HEK293 (cell line): ENCODE results near the gene EEF2.

Source experiments
- CTCF ChIA-PET: fragments of 350-600 bp; formaldehyde crosslinking; extraction: SDS; loops from one replicate; lab custom pipeline; 2021; ENCODE audit warnings: antibody characterized with exemption; lab: Yijun Ruan, JAX
- POLR2A ChIA-PET: fragments of 300-600 bp; formaldehyde crosslinking; extraction: SDS; loops from one replicate; lab custom pipeline; 2020; ENCODE audit warnings: antibody characterized with exemption, inconsistent platforms; lab: Yijun Ruan, JAX
- H3K27ac ChIP-seq: fragments of 200-500 bp; sonication (Bioruptor generic); 2 replicates; pipeline ENCODE4 v1.5.1; 2014; ENCODE audit warnings: low read depth, low read length, control low read depth, inconsistent platforms; ENCODE audit errors: extremely low read depth
- H3K36me3 ChIP-seq, 2 experiments: fragments of 200-500 bp in 1 of 2; sonication (Bioruptor generic) in 1 of 2; 1 replicate in 1 of 2; 2 replicates in 1 of 2; pipeline ENCODE4 v1.5.1; 2014 to 2017; ENCODE audit warnings: inconsistent platforms in 2 of 2, low read length in 2 of 2; ENCODE audit not compliant: control insufficient read depth in 2 of 2, insufficient read depth in 1 of 2
- H3K4me1 ChIP-seq: fragments of 200-500 bp; sonication (Bioruptor generic); 2 replicates; pipeline ENCODE4 v1.5.1; 2014; ENCODE audit warnings: mild to moderate bottlenecking, low read length, inconsistent platforms; ENCODE audit not compliant: control insufficient read depth, insufficient read depth
- H3K4me3 ChIP-seq: 2 replicates; pipeline ENCODE4 v1.5.1; 2011; ENCODE audit warnings: low read depth, mild to moderate bottlenecking, control low read depth, low read length, moderate library complexity
- H3K9me3 ChIP-seq: fragments of 200-500 bp; sonication (Bioruptor generic); 2 replicates; pipeline ENCODE4 v1.5.1; 2014; ENCODE audit warnings: low read depth, low read length, inconsistent platforms; ENCODE audit not compliant: control insufficient read depth, insufficient read depth
- HOXC10 ChIP-seq: sonication (generic); formaldehyde crosslinking; IDR thresholded peaks from 2 replicates; pipeline ENCODE4 v1.8.1; 2023; ENCODE audit warnings: mild to moderate bottlenecking, missing genetic modification reagents
- INSM2 ChIP-seq: fragments of 450-650 bp; formaldehyde crosslinking; IDR thresholded peaks from 2 replicates; pipeline ENCODE4 v1.5.1; 2016; ENCODE audit warnings: missing biosample characterization, missing genetic modification characterization
- KLF8 ChIP-seq: fragments of 450-650 bp; formaldehyde crosslinking; IDR thresholded peaks from 2 replicates; pipeline ENCODE4 v1.5.1; 2016; ENCODE audit warnings: missing biosample characterization, missing genetic modification characterization
- PRDM1 ChIP-seq: fragments of 450-650 bp; formaldehyde crosslinking; IDR thresholded peaks from 2 replicates; pipeline ENCODE4; 2016; ENCODE audit warnings: missing biosample characterization, missing genetic modification characterization
- SETDB1 ChIP-seq: IDR thresholded peaks from one replicate; pipeline ENCODE4 v1.6.1; 2017; ENCODE audit warnings: mild to moderate bottlenecking, low read length, moderate library complexity, mixed read lengths; ENCODE audit not compliant: insufficient read length
- SP3 ChIP-seq: fragments of 450-650 bp; formaldehyde crosslinking; IDR thresholded peaks from 2 replicates; pipeline ENCODE4 v1.5.1; 2016; ENCODE audit warnings: missing biosample characterization, missing genetic modification characterization
- TRIM28 ChIP-seq: IDR thresholded peaks from 2 replicates; pipeline ENCODE4 v1.6.1; 2011; ENCODE audit warnings: low read length, control low read depth, borderline replicate concordance
- WT1 ChIP-seq: fragments of 450-650 bp; formaldehyde crosslinking; IDR thresholded peaks from 2 replicates; pipeline ENCODE4 v1.5.1; 2016; ENCODE audit warnings: missing biosample characterization, missing genetic modification characterization
- ZBTB10 ChIP-seq: fragments of 450-650 bp; formaldehyde crosslinking; IDR thresholded peaks from 2 replicates; pipeline ENCODE4 v1.5.1; 2016; ENCODE audit warnings: missing biosample characterization, missing genetic modification characterization
- ZEB2 ChIP-seq: fragments of 450-650 bp; formaldehyde crosslinking; IDR thresholded peaks from 2 replicates; pipeline ENCODE4 v1.5.1; 2016; ENCODE audit warnings: missing biosample characterization, missing genetic modification characterization
- ZFP69B ChIP-seq: fragments of 450-650 bp; formaldehyde crosslinking; IDR thresholded peaks from 2 replicates; pipeline ENCODE4 v1.5.1; 2016; ENCODE audit warnings: missing biosample characterization, missing genetic modification characterization
- ZNF10 ChIP-seq: fragments of 450-650 bp; formaldehyde crosslinking; IDR thresholded peaks from 2 replicates; pipeline ENCODE4 v1.5.1; 2017; ENCODE audit warnings: missing biosample characterization, missing genetic modification characterization
- ZNF112 ChIP-seq: fragments of 450-650 bp; formaldehyde crosslinking; IDR thresholded peaks from 2 replicates; pipeline ENCODE4 v1.5.0; 2017; ENCODE audit warnings: missing biosample characterization, missing genetic modification characterization
- ZNF121 ChIP-seq: fragments of 450-650 bp; formaldehyde crosslinking; IDR thresholded peaks from 2 replicates; pipeline ENCODE4 v1.5.1; 2016; ENCODE audit warnings: missing biosample characterization, missing genetic modification characterization
- ZNF146 ChIP-seq: fragments of 450-650 bp; formaldehyde crosslinking; IDR thresholded peaks from 2 replicates; pipeline ENCODE4 v1.5.1; 2016; ENCODE audit warnings: missing biosample characterization, missing genetic modification characterization
- ZNF48 ChIP-seq: fragments of 450-650 bp; formaldehyde crosslinking; IDR thresholded peaks from 2 replicates; pipeline ENCODE4 v1.5.1; 2016; ENCODE audit warnings: missing biosample characterization, missing genetic modification characterization
- ZNF521 ChIP-seq: fragments of 450-650 bp; formaldehyde crosslinking; IDR thresholded peaks from 2 replicates; pipeline ENCODE4 v1.5.1; 2017; ENCODE audit warnings: missing biosample characterization, mild to moderate bottlenecking, missing genetic modification characterization
- ZNF585B ChIP-seq: fragments of 450-650 bp; formaldehyde crosslinking; IDR thresholded peaks from 2 replicates; pipeline ENCODE4 v1.5.1; 2016; ENCODE audit warnings: missing biosample characterization, missing genetic modification characterization
- ZNF600 ChIP-seq: fragments of 450-650 bp; formaldehyde crosslinking; IDR thresholded peaks from 2 replicates; pipeline ENCODE4 v1.5.1; 2016; ENCODE audit warnings: missing biosample characterization, missing genetic modification characterization
- ZNF623 ChIP-seq: fragments of 450-650 bp; formaldehyde crosslinking; IDR thresholded peaks from 2 replicates; pipeline ENCODE4 v1.5.1; 2016; ENCODE audit warnings: missing biosample characterization, missing genetic modification characterization
- ZNF791 ChIP-seq: fragments of 450-650 bp; formaldehyde crosslinking; IDR thresholded peaks from 2 replicates; pipeline ENCODE4 v1.5.1; 2016; ENCODE audit warnings: missing biosample characterization, missing genetic modification characterization
- TF ChIP-seq, protein P1 (sequence below): fragments of 450-650 bp; formaldehyde crosslinking; IDR thresholded peaks from 2 replicates; pipeline ENCODE4 v1.5.1; 2017; ENCODE audit warnings: missing biosample characterization, missing genetic modification characterization
- TF ChIP-seq, protein P2 (sequence below): fragments of 450-650 bp; formaldehyde crosslinking; IDR thresholded peaks from 2 replicates; pipeline ENCODE4 v1.5.1; 2017; ENCODE audit warnings: missing biosample characterization, missing genetic modification characterization
- TF ChIP-seq, protein P3 (sequence below): fragments of 450-650 bp; formaldehyde crosslinking; IDR thresholded peaks from 2 replicates; pipeline ENCODE4 v1.5.1; 2016; ENCODE audit warnings: missing biosample characterization, missing genetic modification characterization
- TF ChIP-seq, protein P4 (sequence below): fragments of 450-650 bp; formaldehyde crosslinking; IDR thresholded peaks from 2 replicates; pipeline ENCODE4 v1.5.0; 2017; ENCODE audit warnings: missing biosample characterization, missing genetic modification characterization, borderline replicate concordance

EEF2 gene

DNA sequence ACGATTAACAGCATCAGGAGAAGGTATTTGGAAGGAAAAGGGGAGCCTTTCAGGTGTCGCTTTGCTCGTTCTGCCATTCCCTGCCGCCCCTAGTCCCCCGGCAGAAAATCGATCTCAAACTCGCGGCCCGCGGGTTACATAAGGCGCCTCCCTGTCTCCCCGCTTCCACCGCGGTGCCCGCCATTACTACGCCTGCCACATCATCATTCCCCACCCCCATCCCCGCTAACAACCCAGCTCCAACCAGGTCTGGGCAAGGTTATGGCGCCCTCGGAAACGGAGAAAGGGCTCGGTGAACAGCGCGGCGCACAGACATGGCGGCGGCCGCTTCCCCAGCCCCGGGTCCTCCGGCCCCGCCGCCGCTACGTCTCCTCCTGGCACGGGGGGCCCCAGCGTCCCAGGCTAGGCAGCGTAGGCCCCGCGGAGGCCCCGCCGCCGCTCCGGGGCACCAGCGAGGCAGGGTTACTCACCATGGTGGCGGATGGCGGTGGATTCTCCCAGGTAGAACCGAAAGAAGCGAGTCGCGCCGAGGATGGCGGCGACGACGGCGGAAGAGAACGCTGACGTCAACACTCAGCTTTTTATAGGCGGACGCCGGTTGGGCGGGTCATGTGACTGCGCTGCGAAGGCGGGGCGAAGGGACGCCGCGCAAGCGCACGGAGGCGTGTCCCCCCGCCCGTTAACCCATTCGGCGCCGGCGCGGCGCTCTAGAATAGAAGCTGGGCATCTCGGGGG lies at the start of gene EEF2:
EEF2 (minus strand) TSS at position 556 of the 735 bp plus-strand sequence; CDS start at position 473, 83 bp downstream.
- Histone ChIP-seq H3K9me3 (no peaks in the 10 kb centered on the region), H3K27ac (peak within 1 kb of the TSS; percentile 100), H3K4me3 (peak within 1 kb of the TSS; percentile 99), H3K4me1 (peaks cover 11% of the 10 kb centered on the region; the same call in 1 of the 2 replicates), H3K36me3 (peaks cover 16 to 49% of the 10 kb centered on the region in 2 experiments)
- ChIA-PET POLR2A (interaction anchor here (0.6 to 8.3 kb wide), 26 partner anchors 9 to 275 kb away, joined by 3 to 258 read pairs (median 4); partner anchors contain the start of genes DAPK3, MRPL54, PIAS4 and ZBTB7A), CTCF (interaction anchor here (0.7 to 1.5 kb wide), 12 partner anchors 12 to 1750 kb away, joined by 3 to 10 read pairs (median 4); partner anchors contain the start of gene NMRK2)
- TF ChIP-seq PRDM1 (tag by site-specific recombination): no peak
- no peak for TF ChIP-seq SETDB1
- TF ChIP-seq, protein P1, sequence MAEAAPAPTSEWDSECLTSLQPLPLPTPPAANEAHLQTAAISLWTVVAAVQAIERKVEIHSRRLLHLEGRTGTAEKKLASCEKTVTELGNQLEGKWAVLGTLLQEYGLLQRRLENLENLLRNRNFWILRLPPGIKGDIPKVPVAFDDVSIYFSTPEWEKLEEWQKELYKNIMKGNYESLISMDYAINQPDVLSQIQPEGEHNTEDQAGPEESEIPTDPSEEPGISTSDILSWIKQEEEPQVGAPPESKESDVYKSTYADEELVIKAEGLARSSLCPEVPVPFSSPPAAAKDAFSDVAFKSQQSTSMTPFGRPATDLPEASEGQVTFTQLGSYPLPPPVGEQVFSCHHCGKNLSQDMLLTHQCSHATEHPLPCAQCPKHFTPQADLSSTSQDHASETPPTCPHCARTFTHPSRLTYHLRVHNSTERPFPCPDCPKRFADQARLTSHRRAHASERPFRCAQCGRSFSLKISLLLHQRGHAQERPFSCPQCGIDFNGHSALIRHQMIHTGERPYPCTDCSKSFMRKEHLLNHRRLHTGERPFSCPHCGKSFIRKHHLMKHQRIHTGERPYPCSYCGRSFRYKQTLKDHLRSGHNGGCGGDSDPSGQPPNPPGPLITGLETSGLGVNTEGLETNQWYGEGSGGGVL: peak; percentile 46
- no peak for TF ChIP-seq INSM2
- no peak for TF ChIP-seq ZBTB10
- no peak for TF ChIP-seq ZNF112 (tag by site-specific recombination)
- no peak for TF ChIP-seq ZFP69B (tag by site-specific recombination)
- no peak for TF ChIP-seq ZNF791 (tag by site-specific recombination)
- no peak for TF ChIP-seq TRIM28
- TF ChIP-seq, protein P2, sequence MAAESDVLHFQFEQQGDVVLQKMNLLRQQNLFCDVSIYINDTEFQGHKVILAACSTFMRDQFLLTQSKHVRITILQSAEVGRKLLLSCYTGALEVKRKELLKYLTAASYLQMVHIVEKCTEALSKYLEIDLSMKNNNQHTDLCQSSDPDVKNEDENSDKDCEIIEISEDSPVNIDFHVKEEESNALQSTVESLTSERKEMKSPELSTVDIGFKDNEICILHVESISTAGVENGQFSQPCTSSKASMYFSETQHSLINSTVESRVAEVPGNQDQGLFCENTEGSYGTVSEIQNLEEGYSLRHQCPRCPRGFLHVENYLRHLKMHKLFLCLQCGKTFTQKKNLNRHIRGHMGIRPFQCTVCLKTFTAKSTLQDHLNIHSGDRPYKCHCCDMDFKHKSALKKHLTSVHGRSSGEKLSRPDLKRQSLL: peak; percentile 85
- no peak for TF ChIP-seq ZNF521 (tag by site-specific recombination)
- TF ChIP-seq ZNF585B: no peak
- TF ChIP-seq, protein P3, sequence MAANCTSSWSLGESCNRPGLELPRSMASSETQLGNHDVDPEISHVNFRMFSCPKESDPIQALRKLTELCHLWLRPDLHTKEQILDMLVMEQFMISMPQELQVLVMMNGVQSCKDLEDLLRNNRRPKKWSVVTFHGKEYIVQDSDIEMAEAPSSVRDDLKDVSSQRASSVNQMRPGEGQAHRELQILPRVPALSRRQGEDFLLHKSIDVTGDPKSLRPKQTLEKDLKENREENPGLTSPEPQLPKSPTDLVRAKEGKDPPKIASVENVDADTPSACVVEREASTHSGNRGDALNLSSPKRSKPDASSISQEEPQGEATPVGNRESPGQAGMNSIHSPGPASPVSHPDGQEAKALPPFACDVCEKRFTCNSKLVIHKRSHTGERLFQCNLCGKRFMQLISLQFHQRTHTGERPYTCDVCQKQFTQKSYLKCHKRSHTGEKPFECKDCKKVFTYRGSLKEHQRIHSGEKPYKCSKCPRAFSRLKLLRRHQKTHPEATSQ (tag by site-specific recombination): 0 out of 2 replicates have a peak, but pooled peaks have one; percentile 52
- no peak for TF ChIP-seq ZNF623 (tag by site-specific recombination)
- peak; percentile 89 for TF ChIP-seq SP3 (tag by site-specific recombination)
- TF ChIP-seq ZNF48 (tag by site-specific recombination): no peak
- peak; percentile 3; the same call in 1 of the 2 replicates for TF ChIP-seq ZNF146 (tag by site-specific recombination)
- TF ChIP-seq, protein P4, sequence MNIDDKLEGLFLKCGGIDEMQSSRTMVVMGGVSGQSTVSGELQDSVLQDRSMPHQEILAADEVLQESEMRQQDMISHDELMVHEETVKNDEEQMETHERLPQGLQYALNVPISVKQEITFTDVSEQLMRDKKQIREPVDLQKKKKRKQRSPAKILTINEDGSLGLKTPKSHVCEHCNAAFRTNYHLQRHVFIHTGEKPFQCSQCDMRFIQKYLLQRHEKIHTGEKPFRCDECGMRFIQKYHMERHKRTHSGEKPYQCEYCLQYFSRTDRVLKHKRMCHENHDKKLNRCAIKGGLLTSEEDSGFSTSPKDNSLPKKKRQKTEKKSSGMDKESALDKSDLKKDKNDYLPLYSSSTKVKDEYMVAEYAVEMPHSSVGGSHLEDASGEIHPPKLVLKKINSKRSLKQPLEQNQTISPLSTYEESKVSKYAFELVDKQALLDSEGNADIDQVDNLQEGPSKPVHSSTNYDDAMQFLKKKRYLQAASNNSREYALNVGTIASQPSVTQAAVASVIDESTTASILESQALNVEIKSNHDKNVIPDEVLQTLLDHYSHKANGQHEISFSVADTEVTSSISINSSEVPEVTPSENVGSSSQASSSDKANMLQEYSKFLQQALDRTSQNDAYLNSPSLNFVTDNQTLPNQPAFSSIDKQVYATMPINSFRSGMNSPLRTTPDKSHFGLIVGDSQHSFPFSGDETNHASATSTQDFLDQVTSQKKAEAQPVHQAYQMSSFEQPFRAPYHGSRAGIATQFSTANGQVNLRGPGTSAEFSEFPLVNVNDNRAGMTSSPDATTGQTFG (tag by site-specific recombination): peak; percentile 72; the same call in 1 of the 2 replicates
- peak; percentile 87 for TF ChIP-seq KLF8
- no peak for TF ChIP-seq HOXC10 (CRISPR knock-in tag)
- peak; percentile 11 for TF ChIP-seq ZEB2
- TF ChIP-seq WT1: no peak
- TF ChIP-seq ZNF10: peak; percentile 51; the same call in 1 of the 2 replicates
- no peak for TF ChIP-seq ZNF600
- TF ChIP-seq ZNF121: peak; percentile 21; the same call in 1 of the 2 replicates
